ENCODE measurements around the gene CEMIP. TPM values are rescaled to one million over a fixed set of nuclear protein-coding genes. Genes with fewer than 3 reads are reported as not detected.

Gene CEMIP
- total and polyA plus RNA-seq, 2 of the 4 experiments (the other 2 are of a cell fraction): 63.8 to 78.0 TPM

- no CpG with 5 or more reads among the region's 3 CpGs for WGBS, 2 experiments (ENCODE audit: extremely low coverage in 2 of 2, insufficient read length in 1 of 2)
- DNase-seq (no peak), ATAC-seq (ENCODE audit: low read depth) (no peak)
- no peak overlapping the region for H2BK15ac ChIP-seq (ENCODE audit: low read depth, low read length)
- peaks cover 4% of the 10 kb centered on the region; the same call in 1 of the 2 replicates for H3K9me1 ChIP-seq (ENCODE audit: insufficient read depth, low read length)
- intact Hi-C loops (cut with micrococcal nuclease) (no loop called here), in situ Hi-C loops (cut with MboI; ENCODE audit: low sequenced_read_pairs) (no loop called here), dilution Hi-C loops (cut with HindIII; ENCODE audit: low sequenced_read_pairs, unreplicated experiment) (no loop called here)
- no peak overlapping the region for H3K4ac ChIP-seq (ENCODE audit: low read depth, low read length)
- ChIA-PET POLR2A (ENCODE audit: unreplicated experiment) (no interaction called here), CTCF (interaction anchor here (0.6 kb wide), 1 partner anchor 190 kb away, joined by 3 read pairs; no protein-coding TSS in a partner anchor)
- 0 out of 2 replicates have a peak overlapping the region, but pooled peaks have one; percentile 41 for H3K14ac ChIP-seq (replicated peaks; ENCODE audit: low read depth, low read length)
- H3K23ac ChIP-seq (ENCODE audit: low read depth, low read length): no peak overlapping the region
- peaks cover 70% of the 10 kb centered on the region for H3K36me3 ChIP-seq (ENCODE audit: control insufficient read depth, insufficient read depth, low read length)
- H3K4me1 ChIP-seq (ENCODE audit: control insufficient read depth, insufficient read depth, low read length): peaks cover 2% of the 10 kb centered on the region; the same call in 1 of the 2 replicates
- H4K8ac ChIP-seq (ENCODE audit: low read depth in 2 of 2, low read length in 2 of 2): no peak overlapping the region
- no peak overlapping the region for H4K91ac ChIP-seq (ENCODE audit: insufficient read depth, low read depth, low read length)
- H4K5ac ChIP-seq (ENCODE audit: low read depth, low read length): no peak overlapping the region
- no peak overlapping the region for H3K27ac ChIP-seq (ENCODE audit: insufficient read depth, low read length)
- H3K79me1 ChIP-seq (ENCODE audit: low read depth in 1 of 2, low read length in 2 of 2): peaks cover 0 to 31% of the 10 kb centered on the region in 2 experiments; a peak in 2 of 4 replicates
- H2AK5ac ChIP-seq (ENCODE audit: low read depth, low read length): no peak overlapping the region
- no peak overlapping the region for H3K4me2 ChIP-seq (ENCODE audit: low read depth, low read length)
- no peak overlapping the region for H3K18ac ChIP-seq (ENCODE audit: low read depth, low read length)
- no peak overlapping the region for H2BK20ac ChIP-seq (ENCODE audit: low read depth, low read length)
- H3K27me3 ChIP-seq (ENCODE audit: control insufficient read depth, insufficient read depth, low read length): no peaks in the 10 kb centered on the region
- H2BK5ac ChIP-seq (ENCODE audit: low read depth, low read length, poor library complexity, severe bottlenecking): no peak overlapping the region
- no peak overlapping the region for H3K9ac ChIP-seq (ENCODE audit: low read depth, low read length)
- H3K4me3 ChIP-seq (ENCODE audit: insufficient read depth, low read depth, low read length): no peak overlapping the region
- H3K56ac ChIP-seq (ENCODE audit: extremely low read depth, insufficient read depth, low read length): no peak overlapping the region
- H3K9me3 ChIP-seq (ENCODE audit: control insufficient read depth, insufficient read depth, low read length): no peaks in the 10 kb centered on the region
- TF ChIP-seq FOS (IDR thresholded peaks at IDR 0.05; ENCODE audit: low read depth, low read length): no peak
- no peak for TF ChIP-seq CTCF (conservative IDR thresholded peaks at IDR 0.05; ENCODE audit: low read depth, low read length)
- TF ChIP-seq MXI1 (IDR thresholded peaks at IDR 0.05; ENCODE audit: borderline replicate concordance, low read depth, low read length): no peak
- TF ChIP-seq RFX5 (IDR thresholded peaks at IDR 0.05; ENCODE audit: low read depth, low read length): no peak
- no peak for TF ChIP-seq ELK1 (IDR thresholded peaks at IDR 0.05; ENCODE audit: borderline replicate concordance, low read depth, low read length)
- TF ChIP-seq RAD21 (IDR thresholded peaks at IDR 0.05; ENCODE audit: low read length): no peak
- no peak for TF ChIP-seq CHD1 (IDR thresholded peaks at IDR 0.05; ENCODE audit: low read depth, low read length)
- no peak for TF ChIP-seq BHLHE40 (IDR thresholded peaks at IDR 0.05; ENCODE audit: low read depth, low read length)
- no peak for TF ChIP-seq MAFK (IDR thresholded peaks at IDR 0.05; ENCODE audit: low read depth, low read length)
- TF ChIP-seq POLR2A (IDR thresholded peaks at IDR 0.05; ENCODE audit: low read depth, low read length): no peak
- no peak for TF ChIP-seq SMC3 (IDR thresholded peaks at IDR 0.05; ENCODE audit: low read depth, low read length)
- no peak for TF ChIP-seq NFE2L2 (IDR thresholded peaks at IDR 0.05; ENCODE audit: low read depth, low read length)
- TF ChIP-seq USF2 (IDR thresholded peaks at IDR 0.05; ENCODE audit: low read depth, low read length): no peak
- TF ChIP-seq RCOR1 (IDR thresholded peaks at IDR 0.05; ENCODE audit: insufficient replicate concordance, low read length): no peak
- H2AFZ ChIP-seq (replicated peaks; ENCODE audit: low read length, poor library complexity): no peak overlapping the region
- no peak overlapping the region for H2BK120ac ChIP-seq (ENCODE audit: low read depth, low read length)
- BruUV-seq (replicated peaks): no TSS peak
- H4K20me1 ChIP-seq (ENCODE audit: insufficient read depth, low read length): peaks cover 65% of the 10 kb centered on the region
- no peak overlapping the region for H2AK9ac ChIP-seq (replicated peaks; ENCODE audit: low read depth, low read length, poor library complexity)
Observed at GRCh38 chr15:80817901-80818300, 38.7 kb downstream of the CEMIP start.

Data from IMR-90 (cell line).